SK-N-MC (cell line): ENCODE results near the gene CRYL1.

Experiments
- EZH2 ChIP-seq: fragments of 200-600 bp; sonication (generic); IDR thresholded peaks from one replicate; pipeline ENCODE4 v1.6.1; 2017; ENCODE audit warnings: antibody characterized with exemption
- POLR2AphosphoS5 ChIP-seq: IDR thresholded peaks from 2 replicates; pipeline ENCODE4 v1.6.1; 2012; ENCODE audit warnings: mild to moderate bottlenecking, low read depth, low read length, borderline replicate concordance

DNA sequence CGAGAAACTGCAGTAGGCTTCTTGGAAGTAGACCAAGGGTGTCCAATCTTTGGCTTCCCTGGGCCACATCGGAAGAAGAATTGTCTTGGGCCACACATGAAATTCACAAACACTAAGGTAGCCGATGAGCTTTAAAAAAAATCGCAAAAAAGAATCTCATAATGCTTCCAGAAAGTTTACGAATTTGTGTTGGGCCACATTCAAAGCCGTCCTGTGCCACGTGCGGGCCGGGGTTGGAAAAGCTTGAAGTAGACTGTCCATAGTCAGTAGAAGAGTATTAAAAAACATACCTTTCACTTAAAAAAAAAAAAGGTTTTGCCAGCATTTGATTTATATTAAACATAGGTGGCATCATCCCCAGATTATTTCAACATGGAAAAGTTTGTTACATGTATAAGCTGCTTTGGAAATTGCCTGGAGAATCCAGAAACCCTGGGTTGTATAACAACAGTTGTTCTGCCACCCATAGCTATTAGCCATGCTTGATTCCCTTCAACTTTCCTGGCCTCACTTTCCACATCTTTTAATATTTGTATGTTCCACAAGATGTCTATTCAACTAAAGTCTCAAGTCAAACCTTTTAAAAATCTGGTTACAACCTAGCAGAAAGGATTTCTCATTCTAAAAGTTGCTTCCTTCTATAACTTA is 42.3 kb upstream of the CRYL1 start:
- TF ChIP-seq EZH2 (no peak), POLR2AphosphoS5 (no peak)
